Mucosa of descending colon (tissue), 3 donors: Measurements from ENCODE around the gene ACTL6B. TPM values are rescaled to one million over a fixed set of nuclear protein-coding genes. Genes with fewer than 3 reads are reported as not detected.

Source experiments
- ATAC-seq: fragments of 200-7000 bp; cut with Tn5 transposase; one replicate; pipeline ENCODE4 v1.9.1; 2020; ENCODE audit warnings: mild to moderate bottlenecking, moderate library complexity
- DNase-seq, 3 donors: peaks; one replicate each; pipeline ENCODE4 v3.0.0-alpha.2; 2020
- H3K36me3 ChIP-seq: fragments of 200-600 bp; one replicate; pipeline ENCODE4 v1.8.0; 2021; ENCODE audit warnings: low read depth, mild to moderate bottlenecking
- H3K4me1 ChIP-seq: fragments of 200-600 bp; one replicate; pipeline ENCODE4 v1.8.0; 2021; ENCODE audit warnings: low read depth, mild to moderate bottlenecking
- H3K4me3 ChIP-seq: fragments of 200-600 bp; one replicate; pipeline ENCODE4 v1.8.0; 2021; ENCODE audit warnings: mild to moderate bottlenecking
- H3K9me3 ChIP-seq: fragments of 200-600 bp; one replicate; pipeline ENCODE4 v1.8.0; 2021; ENCODE audit warnings: mild to moderate bottlenecking
- CTCF ChIP-seq: fragments of 200-600 bp; IDR thresholded peaks from one replicate; pipeline ENCODE4 v1.8.0; 2022; ENCODE audit warnings: antibody characterized with exemption, mild to moderate bottlenecking
- intact Hi-C, 2 donors: fragments of 100-400 bp; cut with DNase I in 1 of 2; cut with micrococcal nuclease in 1 of 2; formaldehyde crosslinking; loops; one replicate each; pipeline versions ENCODE4 v1.11.0 to v1.11.1; 2022; cut with DNase I, micrococcal nuclease
- total RNA-seq, 3 donors: library from RNA; stranded (reverse); fragmentation: NEBNext Ultra II Directional in 2 of 3; extraction: Animal tissue kit (Norgen Biotek cat#: 25700) in 2 of 3; gene quantifications; one replicate each; pipeline versions ENCODE4 v1.2.1 to v1.2.4, GENCODE V29; 2021 to 2023
- donor health status: DM: no; HTN: no; CAD: no; lungs with moderate emphysema.
- donor health status: DM: no; HTN: no; CAD: no.
- donor health status: DM: no; HTN: yes; CAD: no.

ACTL6B gene
- total RNA-seq, 3 donors from 2014 or later, result 1.2 TPM; not detected in 2

GRCh38 chr7:100678291-100678984 lies 22.2 kb upstream of the ACTL6B start:
- H3K4me1 ChIP-seq, result no peaks in the 10 kb centered on the region
- TF ChIP-seq CTCF, result no peak
- intact Hi-C loops, result no loop called here
- peak in 2 of 3 donors; percentile 17 to 58 for DNase-seq
- no peak overlapping the region for H3K4me3 ChIP-seq
- no peaks in the 10 kb centered on the region for H3K9me3 ChIP-seq
- H3K36me3 ChIP-seq, result peaks cover 19% of the 10 kb centered on the region
- no peak for ATAC-seq

GRCh38 chr7:100677308-100678267 lies 21.3 kb upstream of the ACTL6B start:
- DNase-seq (peak in 1 of 3 donors; percentile 63), ATAC-seq (no peak)
- no peaks in the 10 kb centered on the region for H3K4me1 ChIP-seq
- TF ChIP-seq CTCF, result no peak
- no peak overlapping the region for H3K4me3 ChIP-seq
- no peaks in the 10 kb centered on the region for H3K9me3 ChIP-seq
- intact Hi-C loops, result no loop called here
- H3K36me3 ChIP-seq, result peaks cover 19% of the 10 kb centered on the region

GRCh38 chr7:100676501-100677306 lies 20.5 kb upstream of the ACTL6B start:
- no peak for ATAC-seq
- Histone ChIP-seq H3K36me3 (peaks cover 14% of the 10 kb centered on the region), H3K9me3 (no peaks in the 10 kb centered on the region), H3K4me1 (no peaks in the 10 kb centered on the region), H3K4me3 (no peak overlapping the region)
- peak in 2 of 3 donors; percentile 16 to 62 for DNase-seq
- intact Hi-C loops, result no loop called here
- no peak for TF ChIP-seq CTCF

GRCh38 chr7:100675581-100676350 lies 19.5 kb upstream of the ACTL6B start:
- intact Hi-C loops, result no loop called here
- peak; percentile 79 to 95 (median 84) for DNase-seq
- Histone ChIP-seq H3K36me3 (peaks cover 9% of the 10 kb centered on the region), H3K4me3 (peak overlapping the region; percentile 90), H3K4me1 (no peaks in the 10 kb centered on the region), H3K9me3 (no peaks in the 10 kb centered on the region)
- TF ChIP-seq CTCF, result no peak
- ATAC-seq, result peak; percentile 41

GRCh38 chr7:100675105-100675451 lies 18.8 kb upstream of the ACTL6B start:
- Histone ChIP-seq H3K4me1 (no peaks in the 10 kb centered on the region), H3K4me3 (peak overlapping the region; percentile 90), H3K36me3 (peaks cover 9% of the 10 kb centered on the region), H3K9me3 (no peaks in the 10 kb centered on the region)
- ATAC-seq (no peak), DNase-seq (peak in 2 of 3 donors; percentile 61 to 66)
- intact Hi-C loops, result no loop called here
- TF ChIP-seq CTCF, result no peak
